Hepatocyte (in vitro differentiated cells): ENCODE results near the gene QRSL1. TPM values are rescaled to one million over a fixed set of nuclear protein-coding genes. Genes with fewer than 3 reads are reported as not detected.

Experiments used
- DNase-seq: peaks from one replicate; pipeline ENCODE4 v3.0.0-alpha.2; 2016; ENCODE audit warnings: low spot score
- H2AFZ ChIP-seq: fragments of 200-600 bp; sonication (generic); 2 replicates; pipeline ENCODE4 v1.6.0; 2016; ENCODE audit warnings: antibody characterized with exemption, mild to moderate bottlenecking
- H3K27ac ChIP-seq: fragments of 200-600 bp; sonication (generic); 2 replicates; pipeline ENCODE4 v1.5.1; 2016; ENCODE audit warnings: mild to moderate bottlenecking
- H3K27me3 ChIP-seq: fragments of 200-600 bp; sonication (generic); 2 replicates; pipeline ENCODE4 v1.6.1; 2016
- H3K36me3 ChIP-seq: fragments of 200-600 bp; sonication (generic); replicated peaks from 2 replicates; pipeline ENCODE4 v1.5.1; 2016; ENCODE audit warnings: low read depth; ENCODE audit not compliant: insufficient read depth
- H3K4me1 ChIP-seq: fragments of 200-600 bp; sonication (generic); 2 replicates; pipeline ENCODE4 v1.5.1; 2016; ENCODE audit warnings: mild to moderate bottlenecking, moderate library complexity; ENCODE audit not compliant: insufficient read depth
- H3K4me2 ChIP-seq: fragments of 200-600 bp; sonication (generic); 2 replicates; pipeline ENCODE4 v1.6.0; 2016
- H3K4me3 ChIP-seq: fragments of 200-600 bp; sonication (generic); 2 replicates; pipeline ENCODE4 v1.5.1; 2016; ENCODE audit warnings: mild to moderate bottlenecking
- H3K79me2 ChIP-seq: fragments of 200-600 bp; sonication (generic); 2 replicates; pipeline ENCODE4 v1.6.0; 2017; ENCODE audit warnings: mild to moderate bottlenecking
- H3K9me2 ChIP-seq: fragments of 200-600 bp; sonication (generic); replicated peaks from 2 replicates; pipeline ENCODE4 v1.6.0; 2017; ENCODE audit warnings: mild to moderate bottlenecking; ENCODE audit not compliant: insufficient read depth
- H3K9me3 ChIP-seq: fragments of 200-600 bp; sonication (generic); 2 replicates; pipeline ENCODE4 v1.5.1; 2016; ENCODE audit warnings: low read depth, mild to moderate bottlenecking
- H4K20me1 ChIP-seq: fragments of 200-600 bp; sonication (generic); 2 replicates; pipeline ENCODE4 v1.6.0; 2016; ENCODE audit warnings: mild to moderate bottlenecking; ENCODE audit not compliant: insufficient read depth, poor library complexity, severe bottlenecking
- CTCF ChIP-seq: fragments of 200-600 bp; sonication (generic); IDR thresholded peaks from 2 replicates; pipeline ENCODE4 v1.5.1; 2016; ENCODE audit warnings: antibody characterized with exemption, mild to moderate bottlenecking; ENCODE audit not compliant: poor library complexity
- EZH2 ChIP-seq: fragments of 200-600 bp; sonication (generic); IDR thresholded peaks from 2 replicates; pipeline ENCODE4 v1.6.1; 2016; ENCODE audit warnings: antibody characterized with exemption, mild to moderate bottlenecking, borderline replicate concordance
- EZH2phosphoT487 ChIP-seq: fragments of 200-600 bp; sonication (generic); IDR thresholded peaks from one replicate; pipeline ENCODE4 v1.6.1; 2018; ENCODE audit warnings: antibody characterized with exemption, mild to moderate bottlenecking, low read depth, moderate library complexity; ENCODE audit not compliant: unreplicated experiment, severe bottlenecking
- WGBS: methylation state at CpG from one replicate; pipeline ENCODE4 v1.1.6; 2016; ENCODE audit warnings: low lambda C conversion rate; ENCODE audit errors: missing lambda C conversion rate; 5-methylcytosine and 5-hydroxymethylcytosine counted together
- polyA plus RNA-seq: library from polyadenylated mRNA; unstranded; fragments of >200 nt; fragmentation: Nextera tagmentation; extraction: Ambion mirVana; gene quantifications from 2 replicates; pipeline ENCODE4 v1.2.1, GENCODE V29; 2016
- total RNA-seq: library from RNA; depleted of rRNA; stranded (reverse); fragments of >200 nt; gene quantifications from 2 replicates; pipeline ENCODE4 v1.2.3, GENCODE V29; 2014

The QRSL1 gene
- total and polyA plus RNA-seq, 2 experiments from 2014 or later, result 9.9 to 13.6 TPM

- Histone ChIP-seq H3K9me2 (no peaks in the 10 kb centered on the region), H3K27me3 (no peaks in the 10 kb centered on the region), H3K27ac (no peak overlapping the region), H3K9me3 (no peaks in the 10 kb centered on the region), H3K79me2 (peaks cover 69% of the 10 kb centered on the region), H3K36me3 (no peaks in the 10 kb centered on the region), H3K4me2 (no peak overlapping the region), H3K4me3 (no peak overlapping the region), H4K20me1 (no peaks in the 10 kb centered on the region), H3K4me1 (no peaks in the 10 kb centered on the region), H2AFZ (no peak overlapping the region)
- TF ChIP-seq EZH2, result no peak
- TF ChIP-seq CTCF, result no peak
- no peak for TF ChIP-seq EZH2phosphoT487
- no peak for DNase-seq
- WGBS, result 85% methylated on average over 7 of the region's 7 CpGs
These were observed 7.8 kb downstream of the QRSL1 start for GRCh38 chr6:106637051-106637716.

GRCh38 chr6:106637717-106638341 lies 8.5 kb downstream of the QRSL1 start:
- TF ChIP-seq EZH2phosphoT487 (no peak), EZH2 (no peak), CTCF (no peak)
- no peaks in the 10 kb centered on the region for H3K4me1 ChIP-seq
- H3K79me2 ChIP-seq, result peaks cover 62% of the 10 kb centered on the region
- no peaks in the 10 kb centered on the region for H3K9me3 ChIP-seq
- WGBS, result 93% methylated on average over 6 of the region's 6 CpGs
- no peaks in the 10 kb centered on the region for H3K9me2 ChIP-seq
- no peak overlapping the region for H2AFZ ChIP-seq
- no peak overlapping the region for H3K27ac ChIP-seq
- no peaks in the 10 kb centered on the region for H3K36me3 ChIP-seq
- H3K27me3 ChIP-seq, result no peaks in the 10 kb centered on the region
- no peaks in the 10 kb centered on the region for H4K20me1 ChIP-seq
- H3K4me2 ChIP-seq, result no peak overlapping the region
- no peak for DNase-seq
- H3K4me3 ChIP-seq, result no peak overlapping the region

- Histone ChIP-seq H3K4me2 (no peak overlapping the region), H3K9me3 (no peaks in the 10 kb centered on the region), H2AFZ (no peak overlapping the region), H3K79me2 (peaks cover 42% of the 10 kb centered on the region), H3K27ac (no peak overlapping the region), H3K27me3 (no peaks in the 10 kb centered on the region), H3K4me3 (no peak overlapping the region), H3K36me3 (no peaks in the 10 kb centered on the region), H3K4me1 (no peaks in the 10 kb centered on the region), H3K9me2 (no peaks in the 10 kb centered on the region), H4K20me1 (no peaks in the 10 kb centered on the region)
- 80% methylated on average over 4 of the region's 4 CpGs for WGBS
- no peak for DNase-seq
- TF ChIP-seq CTCF, result no peak
- no peak for TF ChIP-seq EZH2phosphoT487
- no peak for TF ChIP-seq EZH2
These were observed 10.4 kb downstream of the QRSL1 start for GRCh38 chr6:106639812-106640211.
